ENCODE data around the gene COPS7A. TPM values are rescaled to one million over a fixed set of nuclear protein-coding genes. Genes with fewer than 3 reads are reported as not detected.

The COPS7A gene
- total RNA-seq, 3 donors from 2014 or later (not counting 1 experiment from before 2014, with no cell fraction given) = 23.5 to 29.8 (median 28.9) TPM

DNA sequence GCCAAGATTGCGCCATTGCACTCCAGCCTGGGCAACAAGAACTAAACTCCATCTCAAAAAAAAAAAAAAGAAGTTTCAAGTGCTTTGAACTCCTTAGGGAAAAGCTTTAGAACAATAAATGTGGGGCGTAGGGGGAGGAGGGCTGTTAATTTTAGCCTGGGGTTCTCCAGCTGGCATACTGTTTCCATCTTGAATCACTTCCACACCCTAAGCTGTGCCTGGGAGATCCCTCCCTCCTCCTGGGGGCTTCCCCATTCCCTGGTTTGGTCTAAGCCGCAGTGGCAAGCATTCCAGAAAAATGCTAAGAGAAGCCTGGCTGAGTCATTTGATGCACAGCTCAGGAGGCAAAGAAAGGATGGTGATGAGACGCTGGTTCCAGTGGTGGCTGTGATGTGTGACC is 32.4 kb upstream of the COPS7A start:
- no peak for TF ChIP-seq CTCF (IDR thresholded peaks at IDR 0.05)
- Mint-ChIP-seq H3K4me3 (no peak overlapping the region), H3K27ac (no peak overlapping the region)

GRCh38 chr12:6692888-6693287 is 31.0 kb upstream of the COPS7A start:
- Mint-ChIP-seq H3K36me3 (no peaks in the 10 kb centered on the region), H3K4me1 (peaks cover 15 to 29% of the 10 kb centered on the region in 2 donors), H3K27ac (peak overlapping the region in 1 of 2 donors; percentile 13), H3K27me3 (ENCODE audit: low read depth in 2 of 2) (peaks cover 14 to 16% of the 10 kb centered on the region in 2 donors), H3K9me3 (no peaks in the 10 kb centered on the region), H3K4me3 (no peak overlapping the region)
- intact Hi-C loops (cut with micrococcal nuclease) = no loop called here
- Histone ChIP-seq H3K36me3 (ENCODE audit: control insufficient read depth, insufficient read depth, low read length) (no peaks in the 10 kb centered on the region), H3K4me1 (ENCODE audit: control insufficient read depth, insufficient read depth, low read length) (peaks cover 23% of the 10 kb centered on the region), H3K27ac (ENCODE audit: low read length) (no peak overlapping the region), H3K9me3 (ENCODE audit: control insufficient read depth, insufficient read depth, low read length) (no peaks in the 10 kb centered on the region), H3K4me3 (ENCODE audit: low read length) (no peak overlapping the region), H3K27me3 (ENCODE audit: control insufficient read depth, insufficient read depth, low read length) (no peaks in the 10 kb centered on the region)
- 71% methylated on average over 2 of the region's 2 CpGs for WGBS (ENCODE audit: insufficient coverage)
- DNase-seq (no peak), ATAC-seq (no peak)
- TF ChIP-seq CTCF (IDR thresholded peaks at IDR 0.05) = no peak

More for the DNA sequence above, 32.4 kb upstream of the COPS7A start:
- Histone ChIP-seq H3K36me3 (ENCODE audit: control insufficient read depth, insufficient read depth, low read length) (no peaks in the 10 kb centered on the region), H3K4me3 (ENCODE audit: low read length) (no peak overlapping the region), H3K9me3 (ENCODE audit: control insufficient read depth, insufficient read depth, low read length) (no peaks in the 10 kb centered on the region), H3K27ac (ENCODE audit: low read length) (no peak overlapping the region), H3K27me3 (ENCODE audit: control insufficient read depth, insufficient read depth, low read length) (no peaks in the 10 kb centered on the region), H3K4me1 (ENCODE audit: control insufficient read depth, insufficient read depth, low read length) (peaks cover 22% of the 10 kb centered on the region)
- Mint-ChIP-seq H3K36me3 (no peaks in the 10 kb centered on the region), H3K27me3 (ENCODE audit: low read depth in 2 of 2) (peaks cover 6 to 7% of the 10 kb centered on the region in 2 donors), H3K9me3 (no peaks in the 10 kb centered on the region), H3K4me1 (peaks cover 29 to 43% of the 10 kb centered on the region in 2 donors)
- ATAC-seq = no peak
- WGBS (ENCODE audit: insufficient coverage) = 93% methylated on average over 2 of the region's 4 CpGs
- DNase-seq = no peak
- intact Hi-C loops (cut with micrococcal nuclease) = no loop called here

GRCh38 chr12:6693832-6694355 is 30.0 kb upstream of the COPS7A start:
- no peak overlapping the region for H3K4me3 Mint-ChIP-seq
- Histone ChIP-seq H3K4me1 (ENCODE audit: control insufficient read depth, insufficient read depth, low read length) (peaks cover 18% of the 10 kb centered on the region), H3K27me3 (ENCODE audit: control insufficient read depth, insufficient read depth, low read length) (peaks cover 3% of the 10 kb centered on the region), H3K36me3 (ENCODE audit: control insufficient read depth, insufficient read depth, low read length) (no peaks in the 10 kb centered on the region), H3K4me3 (ENCODE audit: low read length) (no peak overlapping the region), H3K27ac (ENCODE audit: low read length) (no peak overlapping the region), H3K9me3 (ENCODE audit: control insufficient read depth, insufficient read depth, low read length) (no peaks in the 10 kb centered on the region)
- H3K27me3 Mint-ChIP-seq (ENCODE audit: low read depth in 2 of 2) = peaks cover 23 to 26% of the 10 kb centered on the region in 2 donors
- TF ChIP-seq CTCF (IDR thresholded peaks at IDR 0.05) = no peak
- DNase-seq = no peak
- ATAC-seq = no peak
- H3K27ac Mint-ChIP-seq = no peak overlapping the region
- H3K4me1 Mint-ChIP-seq = peaks cover 8 to 19% of the 10 kb centered on the region in 2 donors
- intact Hi-C loops (cut with micrococcal nuclease) = no loop called here
- H3K9me3 Mint-ChIP-seq = no peaks in the 10 kb centered on the region
- no peaks in the 10 kb centered on the region for H3K36me3 Mint-ChIP-seq
- 91% methylated on average over 4 of the region's 4 CpGs for WGBS (ENCODE audit: insufficient coverage)

DNA sequence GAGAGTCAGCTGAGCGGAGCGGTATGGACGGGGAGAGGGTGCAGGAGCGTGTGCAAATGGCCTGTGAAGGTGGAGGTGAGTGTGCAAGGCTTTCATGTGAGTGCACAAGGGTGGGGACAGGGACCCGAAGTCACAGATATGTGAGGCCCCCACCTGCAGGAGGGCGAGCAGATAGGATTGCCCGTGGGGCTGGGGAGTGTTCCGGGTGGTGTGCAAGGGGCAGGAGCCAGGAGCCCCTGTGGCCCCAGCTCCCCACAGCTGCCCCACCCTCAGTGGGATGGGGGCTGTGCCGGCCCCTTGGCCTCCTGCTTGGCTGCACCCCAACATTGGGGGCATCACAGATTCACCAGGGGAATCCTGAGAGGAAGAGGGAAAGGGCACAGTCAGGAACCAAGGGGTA is 29.1 kb upstream of the COPS7A start:
- H3K27me3 ChIP-seq (ENCODE audit: control insufficient read depth, insufficient read depth, low read length) = peaks cover 8% of the 10 kb centered on the region
- Mint-ChIP-seq H3K9me3 (no peaks in the 10 kb centered on the region), H3K36me3 (no peaks in the 10 kb centered on the region), H3K27ac (no peak overlapping the region), H3K4me3 (no peak overlapping the region), H3K27me3 (ENCODE audit: low read depth in 2 of 2) (peaks cover 31 to 34% of the 10 kb centered on the region in 2 donors), H3K4me1 (peaks cover 8 to 20% of the 10 kb centered on the region in 2 donors)
- intact Hi-C loops (cut with micrococcal nuclease) = no loop called here
- ATAC-seq = no peak
- no peak for DNase-seq
- H3K4me1 ChIP-seq (ENCODE audit: control insufficient read depth, insufficient read depth, low read length) = peaks cover 20% of the 10 kb centered on the region
- no peak overlapping the region for H3K4me3 ChIP-seq (ENCODE audit: low read length)
- H3K9me3 ChIP-seq (ENCODE audit: control insufficient read depth, insufficient read depth, low read length) = no peaks in the 10 kb centered on the region
- 92% methylated on average over 9 of the region's 9 CpGs for WGBS (ENCODE audit: insufficient coverage)
- no peak overlapping the region for H3K27ac ChIP-seq (ENCODE audit: low read length)
- no peak for TF ChIP-seq CTCF (IDR thresholded peaks at IDR 0.05)
- H3K36me3 ChIP-seq (ENCODE audit: control insufficient read depth, insufficient read depth, low read length) = no peaks in the 10 kb centered on the region
